Stimulated activated CD4-positive, alpha-beta T cell treated with anti-CD3 and anti-CD28 coated beads, TNF-alpha, amount 100 ng/mL, for 48 hours (primary cell): ENCODE results near the gene NOS3.

ENCODE experiments used
- DNase-seq, 3 donors: peaks; one replicate each; pipeline ENCODE4 v3.0.0-alpha.2; 2020; ENCODE audit warnings: low read depth in 3 of 3

Gene NOS3

GRCh38 chr7:150952331-150953050, 38.3 kb upstream of the NOS3 start:
- DNase-seq = no peak

GRCh38 chr7:150953061-150953997, 37.5 kb upstream of the NOS3 start:
- no peak for DNase-seq

DNA sequence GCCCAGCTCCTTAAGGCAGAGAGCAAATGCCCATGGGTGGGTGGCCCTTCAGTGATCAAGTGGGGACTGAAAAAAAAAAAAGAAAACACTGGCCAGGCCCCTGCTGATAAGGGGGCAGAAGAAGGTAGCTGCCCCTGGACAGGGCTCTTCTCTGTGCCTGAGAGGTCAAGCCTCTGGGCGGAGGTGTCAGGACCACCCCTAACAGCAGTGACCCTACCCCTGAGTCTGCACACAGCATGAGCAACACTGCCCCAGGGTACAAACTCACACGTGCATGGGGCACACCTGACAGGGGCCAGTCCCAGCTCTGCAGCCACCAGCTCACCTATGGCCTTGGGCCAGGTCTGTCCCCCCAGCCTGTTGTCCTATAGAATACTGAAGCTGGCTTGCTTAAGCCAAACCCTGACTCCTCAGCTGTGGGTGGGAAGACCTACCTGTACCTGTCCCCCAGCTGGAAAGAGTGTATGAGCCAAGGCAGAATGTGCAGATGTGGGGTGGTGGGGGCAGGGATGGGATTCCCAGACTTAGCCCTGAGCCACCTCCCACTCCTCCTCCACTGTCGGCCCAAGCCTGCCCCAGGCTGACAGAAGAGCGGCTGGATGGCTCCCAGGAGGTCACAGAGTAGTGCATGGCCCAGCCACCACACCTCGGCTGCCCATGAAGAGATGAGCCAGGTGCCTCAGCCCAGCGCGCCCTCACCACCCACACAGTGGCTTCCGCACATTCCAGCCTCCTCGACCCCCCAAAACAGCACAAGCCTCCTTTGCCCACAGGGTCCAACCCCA, 36.4 kb upstream of the NOS3 start:
- DNase-seq = no peak

DNA sequence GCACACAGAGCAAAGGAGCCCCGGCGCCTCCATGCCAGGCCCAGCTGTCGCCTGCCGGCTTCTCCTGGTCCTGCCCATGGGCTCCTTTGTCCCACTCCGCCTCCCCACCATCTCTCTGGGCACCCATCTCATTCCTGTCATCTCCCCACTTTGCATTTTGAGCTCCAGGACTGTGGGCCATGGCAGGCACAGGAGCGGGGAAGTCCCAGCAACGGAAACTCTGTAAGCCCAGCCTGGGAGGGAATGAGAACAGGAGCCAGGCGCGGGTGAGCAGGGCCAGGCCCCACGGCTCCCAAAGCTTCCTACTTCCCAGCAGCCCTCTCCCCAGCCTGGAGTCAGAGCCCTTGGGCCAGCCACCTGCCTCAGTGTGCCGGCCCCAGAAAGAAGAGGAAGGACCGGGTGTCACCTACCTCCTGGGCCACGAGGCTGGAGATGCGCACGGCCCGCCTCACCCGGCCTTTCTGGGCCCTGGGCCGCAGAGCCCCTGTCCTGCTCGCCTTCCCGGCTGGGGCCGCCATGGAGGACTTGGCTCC, 35.8 kb upstream of the NOS3 start:
- no peak for DNase-seq

DNA sequence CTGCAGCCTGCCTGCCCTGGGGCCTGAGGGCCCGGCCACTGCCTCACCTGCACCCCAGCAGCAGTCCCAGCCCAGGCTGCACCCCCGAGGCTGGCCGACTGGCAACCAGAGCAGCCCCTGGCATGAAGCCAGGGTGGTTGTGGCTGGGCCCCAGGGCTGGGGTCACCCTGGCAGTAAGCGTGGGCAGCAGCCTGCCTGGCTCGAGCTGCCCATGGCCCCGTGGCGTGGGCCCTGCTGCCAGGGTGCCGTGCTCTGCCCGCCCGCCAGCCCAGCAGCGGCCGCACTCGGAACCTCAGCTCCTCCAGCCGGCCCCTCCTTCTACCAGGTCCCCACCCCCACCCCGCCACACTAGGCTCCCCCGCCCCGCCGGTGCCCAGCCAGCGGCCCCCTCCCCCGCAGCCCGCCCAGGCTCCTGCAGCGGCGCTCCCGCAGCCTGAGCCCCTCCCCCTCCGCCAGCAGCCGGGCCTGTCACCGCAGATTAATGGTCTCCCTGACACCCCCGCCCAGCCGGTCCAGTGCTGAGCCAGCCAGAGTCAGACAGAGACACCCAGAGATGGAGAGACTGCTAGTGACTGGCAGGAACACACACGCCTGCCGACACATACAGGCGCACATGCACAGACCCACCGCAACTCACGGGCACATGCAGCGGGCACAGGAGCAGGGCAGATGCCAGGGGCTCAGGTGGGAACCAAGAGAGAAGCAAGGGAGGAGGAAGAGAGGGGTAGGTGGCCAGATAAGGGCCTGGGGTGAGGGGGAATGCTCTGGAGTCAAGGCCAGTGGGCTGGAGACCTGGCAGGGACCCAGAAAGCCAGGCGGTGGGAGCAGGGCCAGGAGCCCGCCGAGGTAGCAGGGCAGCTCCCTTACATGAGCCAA, 35.1 kb upstream of the NOS3 start:
- DNase-seq = no peak

- DNase-seq = no peak
These were observed 34.3 kb upstream of the NOS3 start for GRCh38 chr7:150956395-150957132.

GRCh38 chr7:150957133-150958020, 33.4 kb upstream of the NOS3 start:
- no peak for DNase-seq

GRCh38 chr7:150958062-150958552, 32.7 kb upstream of the NOS3 start:
- no peak for DNase-seq

DNA sequence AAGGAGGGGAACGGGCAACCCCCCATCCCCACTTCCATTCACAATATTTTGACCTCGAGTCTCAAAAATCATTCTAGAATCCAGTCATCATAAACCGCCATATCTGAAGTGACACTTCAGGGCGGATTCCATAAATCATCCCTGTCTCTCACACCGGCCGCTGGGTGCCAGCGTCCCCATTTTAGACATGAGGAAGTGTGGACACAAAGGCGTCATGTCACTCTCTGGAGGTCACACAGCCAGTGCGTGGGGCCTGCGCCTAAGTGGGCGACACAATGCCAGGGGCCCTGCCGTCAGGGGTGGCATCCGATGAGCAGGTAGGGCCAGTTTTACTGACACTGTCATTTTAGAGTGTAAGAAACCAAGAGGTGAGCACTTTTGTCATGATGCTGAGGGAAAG, 32.2 kb upstream of the NOS3 start:
- no peak for DNase-seq

- no peak for DNase-seq
These were observed 31.7 kb upstream of the NOS3 start for GRCh38 chr7:150959081-150959480.

DNA sequence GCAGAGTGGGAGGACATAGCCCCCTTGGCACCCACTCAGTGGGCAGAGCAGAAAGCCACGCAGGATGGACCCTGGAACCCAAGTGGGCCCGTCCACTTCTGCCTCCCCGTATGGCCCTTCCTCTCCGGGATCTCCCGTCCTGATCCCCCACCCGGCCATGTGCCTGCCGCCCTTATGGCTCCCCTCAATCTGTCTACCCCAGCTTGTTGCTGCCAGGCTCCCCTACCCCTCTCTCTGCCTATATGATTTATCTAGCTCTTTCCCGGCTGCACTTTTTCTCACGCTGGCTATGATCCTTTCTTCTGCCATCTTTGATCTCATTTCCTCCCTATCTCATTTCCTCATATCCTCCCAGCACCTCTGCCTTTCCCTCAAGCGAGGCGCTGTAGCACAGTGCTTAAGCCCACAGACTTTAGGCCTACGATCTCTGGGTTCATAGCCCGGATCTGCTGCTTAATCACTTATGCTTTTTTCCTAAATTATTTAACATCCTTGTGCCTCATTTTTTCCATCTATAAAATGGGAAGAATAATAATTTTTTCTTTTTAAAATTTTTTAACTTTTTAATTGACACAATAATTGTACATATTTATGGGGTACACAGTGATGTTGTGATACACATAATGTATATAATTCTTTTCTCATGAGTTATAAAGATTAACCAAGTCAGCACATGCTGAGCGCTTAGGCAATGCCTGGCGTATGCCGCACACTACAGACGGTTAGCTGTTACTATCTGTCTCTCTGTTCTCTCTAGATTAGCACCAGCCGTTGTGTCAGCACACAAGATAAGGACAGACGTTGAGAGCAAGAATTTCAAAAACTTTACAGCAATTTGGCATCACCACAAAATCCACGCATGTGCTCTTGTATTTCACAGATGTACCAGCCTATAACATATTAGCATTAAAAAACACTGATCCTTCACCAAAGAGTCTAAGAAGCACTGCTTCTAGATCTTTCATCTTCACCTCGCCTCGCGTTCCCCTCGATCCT, 30.8 kb upstream of the NOS3 start:
- no peak for DNase-seq

DNA sequence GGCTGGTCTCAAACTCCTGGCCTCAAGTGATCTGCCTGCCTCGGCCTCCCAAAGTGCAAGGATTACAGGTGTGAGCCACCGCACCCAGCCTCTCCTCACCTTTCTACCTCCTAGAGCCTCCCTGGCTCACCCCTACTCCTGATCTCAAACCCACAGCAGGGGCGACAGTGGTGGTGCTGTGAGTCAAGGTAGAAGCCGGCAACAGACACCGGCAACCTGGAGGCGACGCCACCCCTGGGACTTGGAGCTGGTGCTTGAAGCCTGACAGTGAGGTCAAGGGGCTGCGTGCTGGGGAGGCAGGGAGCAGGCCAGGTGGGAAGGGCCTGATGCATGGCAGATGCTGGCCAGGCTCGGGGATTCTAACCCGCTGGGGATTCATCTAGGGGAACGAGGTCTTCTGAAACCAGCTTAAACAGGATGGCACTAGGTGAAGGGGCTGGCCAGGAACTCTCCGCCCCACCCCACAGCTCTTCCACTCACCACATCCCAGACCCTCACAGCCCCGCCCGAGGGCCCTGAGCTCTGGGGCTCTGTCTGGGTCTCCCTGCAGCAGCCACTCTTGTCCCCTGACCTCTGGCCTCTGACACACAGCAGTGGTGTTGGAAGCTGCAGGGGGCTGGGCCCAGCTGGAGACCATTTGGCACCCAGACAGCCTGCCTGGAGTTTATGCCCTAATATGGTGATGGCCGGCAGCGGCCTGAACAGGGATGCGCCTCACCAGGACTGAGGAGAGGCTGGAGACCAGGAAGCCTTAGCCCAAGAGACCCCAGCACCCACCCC, 29.1 kb upstream of the NOS3 start:
- no peak for DNase-seq

- no peak for DNase-seq
These were observed 28.6 kb upstream of the NOS3 start for GRCh38 chr7:150962290-150962552.

- DNase-seq = peak; percentile 30 to 36 (median 32)
These were observed 28.0 kb upstream of the NOS3 start for GRCh38 chr7:150962553-150963399.

DNA sequence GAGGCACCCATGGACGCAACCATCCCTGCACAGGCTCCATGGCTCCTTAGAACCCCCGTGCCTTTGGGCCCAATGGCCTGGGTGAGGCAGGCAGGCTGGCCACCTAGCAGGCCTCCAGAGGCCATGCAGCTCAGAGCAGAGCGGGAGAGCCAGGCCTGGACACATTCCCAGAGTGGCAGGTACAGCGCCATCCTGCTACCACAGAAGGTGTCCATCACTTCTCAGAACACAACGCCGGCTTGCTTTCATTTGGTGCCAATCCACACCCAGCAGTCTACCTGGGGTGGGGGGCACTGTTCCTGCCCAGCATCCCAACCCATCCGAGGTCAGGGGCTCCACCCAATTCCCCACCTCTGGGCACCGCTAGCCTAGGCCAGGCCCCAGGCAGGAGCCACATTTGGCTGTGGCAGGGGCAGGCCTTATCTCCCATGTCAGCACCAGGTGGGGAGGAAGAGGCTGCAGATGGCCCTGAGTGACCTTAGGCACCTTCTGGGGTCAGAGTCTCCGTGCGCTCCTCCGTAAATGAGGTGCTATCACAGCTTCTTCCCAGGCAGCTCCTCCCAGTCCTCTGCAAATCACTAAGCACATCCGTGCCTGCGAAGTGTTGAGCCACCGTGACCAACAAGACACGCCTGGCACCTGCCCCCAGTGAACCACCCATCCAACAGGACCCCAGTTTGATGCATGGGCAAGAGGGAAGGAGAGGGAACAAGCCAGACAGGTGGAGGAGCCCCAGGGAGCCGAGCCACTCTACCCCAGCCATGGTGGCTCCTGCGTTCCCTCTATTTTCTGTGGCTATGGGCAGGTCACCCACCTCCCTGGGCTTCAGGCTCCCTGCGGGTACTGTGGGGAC, 26.9 kb upstream of the NOS3 start:
- no peak for DNase-seq
